Measurements from ENCODE around the gene PLCB4.
"Not testable (repeated sequence)": the region's sequence is repeated elsewhere in the genome, so short reads cannot be mapped to it uniquely, and the experiment has no call there.

PLCB4 gene

DNA sequence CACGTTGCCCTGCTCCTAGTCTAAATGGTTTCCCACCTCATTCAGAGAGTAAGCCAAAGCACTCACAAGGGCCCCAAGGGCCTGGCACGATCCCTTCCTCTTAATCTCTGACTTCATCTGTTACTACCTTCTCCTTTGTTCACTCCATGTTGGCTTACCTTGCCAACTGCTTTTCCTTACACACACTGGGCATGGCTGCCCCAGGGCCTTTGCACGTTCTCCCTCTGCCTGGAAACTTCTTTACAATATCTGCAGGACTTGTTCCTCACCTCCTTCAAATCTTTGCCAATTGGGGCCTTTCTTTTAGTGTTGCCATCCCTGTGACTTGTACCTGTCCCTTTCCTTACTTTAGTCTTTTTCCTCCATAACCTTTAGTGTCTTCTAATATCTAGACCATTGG, 73.9 kb downstream of the PLCB4 start:
- no peak for DNase-seq (ENCODE audit: low spot score)

GRCh38 chr20:9143926-9144325, 75.0 kb downstream of the PLCB4 start:
- no peak for DNase-seq (ENCODE audit: low spot score)

- DNase-seq (ENCODE audit: low spot score): no peak
These were observed 75.8 kb downstream of the PLCB4 start for GRCh38 chr20:9144643-9145042.

- DNase-seq (ENCODE audit: low spot score): no peak
These were observed 76.3 kb downstream of the PLCB4 start for GRCh38 chr20:9145142-9145541.

DNA sequence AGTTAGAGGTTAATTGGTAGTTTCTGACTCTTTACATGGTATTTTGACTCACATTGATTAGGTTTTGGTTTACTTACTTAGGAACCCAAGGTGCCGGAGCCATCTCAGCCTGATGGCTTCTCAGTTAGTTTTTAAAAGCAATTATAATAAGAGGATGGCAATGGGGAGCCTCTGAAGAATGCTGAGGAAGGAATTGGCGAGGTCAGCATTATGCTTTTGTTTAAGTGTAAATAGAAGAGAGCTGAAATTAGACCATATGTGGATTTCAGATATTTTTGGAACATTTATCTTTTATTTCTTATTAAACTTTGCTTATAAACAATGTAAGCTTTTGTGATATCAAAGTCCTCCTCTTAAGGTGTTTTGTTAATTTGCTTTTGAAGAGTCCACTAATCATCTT, 77.8 kb downstream of the PLCB4 start:
- no peak for DNase-seq (ENCODE audit: low spot score)

- peak; percentile 12 for DNase-seq (ENCODE audit: low spot score)
These were observed 78.7 kb downstream of the PLCB4 start for GRCh38 chr20:9147547-9148024.

DNA sequence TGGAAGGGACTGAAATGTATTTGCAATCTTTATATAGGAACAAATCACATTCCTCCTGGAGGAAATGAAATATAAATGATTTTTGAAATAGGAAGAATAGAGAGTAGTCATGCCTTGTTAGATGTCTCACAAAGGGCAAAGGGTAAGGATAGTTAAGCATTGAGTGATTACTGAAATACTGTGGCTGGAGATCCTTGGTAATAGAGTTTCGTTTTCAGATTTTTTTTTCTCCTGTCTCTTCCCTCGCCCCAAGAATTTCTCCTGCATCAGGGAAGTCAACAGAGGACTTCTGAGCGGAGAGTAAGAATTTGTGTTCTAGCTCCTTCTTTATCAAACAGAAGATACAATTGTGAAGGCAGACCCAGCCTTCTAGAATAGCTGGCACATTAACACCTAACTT, 79.4 kb downstream of the PLCB4 start:
- DNase-seq (ENCODE audit: low spot score): no peak

GRCh38 chr20:9149087-9149486, 80.2 kb downstream of the PLCB4 start:
- no peak for DNase-seq (ENCODE audit: low spot score)

- no peak for DNase-seq (ENCODE audit: low spot score)
These were observed 80.9 kb downstream of the PLCB4 start for GRCh38 chr20:9149796-9150195.

- DNase-seq (ENCODE audit: low spot score): no peak
These were observed 81.8 kb downstream of the PLCB4 start for GRCh38 chr20:9150679-9151078.

DNA sequence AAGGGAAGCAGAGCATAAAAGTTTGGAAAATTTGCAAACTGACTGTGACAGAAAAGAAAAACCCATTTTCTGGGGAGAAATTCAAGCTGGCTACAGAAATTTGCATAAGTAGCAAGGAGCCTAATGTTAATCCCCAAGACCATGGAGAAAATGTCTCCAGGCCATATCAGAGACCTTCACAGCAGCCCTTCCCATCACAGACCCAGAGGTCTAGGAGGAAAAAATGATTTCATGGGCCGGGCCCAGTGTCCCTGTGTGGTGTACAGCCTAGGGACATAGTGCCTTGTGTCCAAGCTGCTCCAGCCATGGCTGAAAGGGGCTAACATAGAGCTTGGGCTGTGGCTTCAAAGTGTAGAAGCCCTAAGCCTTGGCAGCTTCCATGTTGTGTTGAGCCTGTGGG, 83.3 kb downstream of the PLCB4 start:
- DNase-seq (ENCODE audit: low spot score): not testable (repeated sequence)

GRCh38 chr20:9154464-9155024, 85.7 kb downstream of the PLCB4 start:
- DNase-seq (ENCODE audit: low spot score): no peak

- no peak for DNase-seq (ENCODE audit: low spot score)
These were observed 87.8 kb downstream of the PLCB4 start for GRCh38 chr20:9156529-9157280.

GRCh38 chr20:9160331-9160730, 91.4 kb downstream of the PLCB4 start:
- DNase-seq (ENCODE audit: low spot score): no peak

GRCh38 chr20:9160757-9161156, 91.9 kb downstream of the PLCB4 start:
- DNase-seq (ENCODE audit: low spot score): no peak

DNA sequence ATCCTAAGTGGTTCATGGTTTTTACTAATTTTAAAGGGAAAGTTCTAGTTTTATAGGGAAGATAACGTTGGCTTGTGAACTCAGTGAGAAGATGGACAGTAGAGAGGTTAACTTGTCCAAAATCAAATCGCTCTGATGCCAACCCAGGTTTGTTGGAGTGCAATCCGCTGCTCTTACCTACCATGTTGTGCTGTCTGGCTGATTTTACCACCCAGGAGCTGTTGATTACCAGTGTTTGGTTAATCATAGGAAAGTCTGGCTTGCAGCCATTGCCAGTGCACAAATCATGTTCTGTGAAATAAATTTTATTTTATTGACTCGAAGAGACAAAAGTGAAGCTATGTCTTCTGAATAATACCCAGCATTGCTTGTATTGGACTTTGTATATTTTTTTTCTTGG, 92.4 kb downstream of the PLCB4 start:
- DNase-seq (ENCODE audit: low spot score): no peak

- DNase-seq (ENCODE audit: low spot score): no peak
These were observed 94.4 kb downstream of the PLCB4 start for GRCh38 chr20:9163251-9163650.

- DNase-seq (ENCODE audit: low spot score): no peak
These were observed 95.1 kb downstream of the PLCB4 start for GRCh38 chr20:9163995-9164394.

DNA sequence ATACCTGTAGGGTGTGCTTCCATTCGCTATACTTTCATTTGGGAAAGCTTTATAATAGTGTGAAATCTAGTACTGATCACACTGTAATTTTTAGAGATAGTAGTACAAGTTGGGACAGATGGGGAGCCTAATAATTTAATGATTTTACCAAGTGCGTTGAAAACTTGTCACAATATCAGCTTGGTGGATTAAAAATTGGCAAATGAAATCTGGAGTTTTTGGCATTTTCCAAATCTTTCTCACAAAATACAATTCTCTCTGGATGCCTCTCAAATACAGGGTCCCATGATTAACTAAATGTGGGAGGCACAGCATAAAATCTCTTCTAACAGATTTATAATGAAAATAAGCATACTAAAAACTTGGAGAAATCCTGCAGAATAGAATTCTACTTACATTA, 96.4 kb downstream of the PLCB4 start:
- DNase-seq (ENCODE audit: low spot score): no peak

DNA sequence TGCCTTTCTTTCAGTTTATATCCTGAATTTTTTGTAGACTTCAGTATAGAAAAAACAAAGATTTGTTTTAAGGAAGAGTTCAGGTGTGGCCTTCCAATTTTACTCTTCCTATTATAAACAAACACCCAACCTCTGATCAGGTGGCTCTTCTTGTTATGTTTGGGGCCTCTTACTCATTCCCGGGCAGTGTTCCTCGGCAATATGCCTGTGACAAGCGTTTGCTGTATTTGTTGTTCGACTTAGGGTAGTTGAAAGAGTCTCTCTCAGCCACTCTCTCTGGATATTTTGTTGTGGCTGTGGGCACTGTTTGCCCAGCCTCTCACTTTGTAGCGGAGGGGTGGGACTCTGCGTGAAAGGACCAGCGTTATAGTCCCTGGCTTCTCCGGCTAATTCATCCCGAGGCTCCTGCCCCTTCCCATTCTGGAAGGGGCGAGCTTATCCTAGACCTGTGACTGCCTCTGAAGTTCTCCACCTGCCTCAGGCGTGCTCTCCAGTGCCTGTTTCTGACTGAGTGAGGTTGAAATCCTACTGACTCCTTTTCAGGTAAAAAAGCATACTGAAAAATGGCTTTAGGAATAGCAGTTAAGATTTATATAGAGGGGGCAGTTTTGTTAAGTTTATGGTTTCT, 97.4 kb downstream of the PLCB4 start:
- no peak for DNase-seq (ENCODE audit: low spot score)

GRCh38 chr20:9169409-9169808, 100.5 kb downstream of the PLCB4 start:
- no peak for DNase-seq (ENCODE audit: low spot score)

- no peak for DNase-seq (ENCODE audit: low spot score)
These were observed 104.0 kb downstream of the PLCB4 start for GRCh38 chr20:9172851-9173250.

GRCh38 chr20:9177278-9177677, 108.4 kb downstream of the PLCB4 start:
- DNase-seq (ENCODE audit: low spot score): no peak

Data from hepatic stellate cell (primary cell).